Transverse colon (tissue), 3 donors: ENCODE data around the gene MRPL45.

ENCODE experiments used
- CTCF ChIP-seq, 5 experiments: fragments of 200-600 bp in 3 of 5; fragments of 450-650 bp in 2 of 5; sonication (generic) in 3 of 5; IDR thresholded peaks; 1 replicate in 2 of 5; 2 replicates in 3 of 5; pipeline ENCODE4 v1.5.1; 2016 to 2017; ENCODE audit warnings: antibody characterized with exemption in 5 of 5, inconsistent platforms in 3 of 5, mild to moderate bottlenecking in 2 of 5, moderate library complexity in 1 of 5
- POLR2A ChIP-seq: fragments of 450-650 bp; IDR thresholded peaks from one replicate; pipeline ENCODE4 v1.6.1; 2016; ENCODE audit warnings: antibody characterized with exemption, mild to moderate bottlenecking, moderate library complexity

- TF ChIP-seq CTCF (IDR thresholded peaks at IDR 0.05) (no peak), POLR2A (no peak)
Measured at GRCh38 chr17:38332735-38333134, 35.8 kb downstream of the MRPL45 start.
